ENCODE measurements around the gene ZSCAN2. TPM values are rescaled to one million over a fixed set of nuclear protein-coding genes. Genes with fewer than 3 reads are reported as not detected.

Gene ZSCAN2
- total RNA-seq, 1 donor from 2014 or later: 26.2 TPM

DNA sequence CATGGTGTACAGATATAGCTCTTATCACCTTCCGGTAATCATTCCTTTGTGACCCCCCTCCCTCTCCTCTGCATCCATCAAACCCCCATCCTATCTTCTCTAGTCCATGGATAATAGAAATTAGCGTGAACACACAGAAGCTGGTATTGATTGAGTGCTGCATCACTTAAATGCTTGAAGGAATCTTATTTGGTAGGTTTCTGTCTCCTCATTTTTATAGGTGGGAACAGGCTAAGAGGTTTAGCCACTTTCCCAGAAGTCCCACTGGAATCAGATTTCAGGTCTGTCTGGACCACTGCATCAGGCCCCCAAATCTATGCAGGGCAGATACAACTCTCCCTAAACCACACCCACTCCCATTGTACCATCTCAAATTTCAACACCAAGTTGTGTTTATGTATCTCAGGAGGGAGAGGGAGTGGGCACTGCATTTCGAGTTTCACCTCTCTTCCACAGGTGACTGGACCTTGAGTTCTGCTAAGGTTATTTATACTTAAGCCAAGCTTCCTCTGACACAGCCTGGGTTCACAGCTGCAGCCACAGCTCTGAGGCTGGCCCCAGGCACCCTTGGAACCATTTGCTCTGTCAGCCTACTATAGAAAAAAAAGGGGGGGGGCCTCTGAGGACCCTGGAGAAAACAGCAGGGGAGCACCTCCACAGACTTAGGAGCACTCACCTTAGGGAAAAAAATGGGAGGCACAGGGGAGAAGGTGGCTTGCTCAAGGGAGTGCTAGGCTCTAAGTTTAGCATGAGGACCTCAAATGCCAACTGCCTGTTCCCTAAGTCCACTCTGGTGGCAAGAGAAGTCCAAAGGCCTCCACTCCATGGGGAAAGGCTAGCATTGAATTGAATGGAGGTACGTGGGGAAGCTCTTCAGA, 59.3 kb downstream of the ZSCAN2 start:
- H3K27me3 Mint-ChIP-seq: peaks cover 5% of the 10 kb centered on the region
- H3K27ac Mint-ChIP-seq: no peak overlapping the region
- H3K4me1 Mint-ChIP-seq (ENCODE audit: unreplicated experiment): peaks cover 12% of the 10 kb centered on the region
- TF ChIP-seq, protein P1, sequence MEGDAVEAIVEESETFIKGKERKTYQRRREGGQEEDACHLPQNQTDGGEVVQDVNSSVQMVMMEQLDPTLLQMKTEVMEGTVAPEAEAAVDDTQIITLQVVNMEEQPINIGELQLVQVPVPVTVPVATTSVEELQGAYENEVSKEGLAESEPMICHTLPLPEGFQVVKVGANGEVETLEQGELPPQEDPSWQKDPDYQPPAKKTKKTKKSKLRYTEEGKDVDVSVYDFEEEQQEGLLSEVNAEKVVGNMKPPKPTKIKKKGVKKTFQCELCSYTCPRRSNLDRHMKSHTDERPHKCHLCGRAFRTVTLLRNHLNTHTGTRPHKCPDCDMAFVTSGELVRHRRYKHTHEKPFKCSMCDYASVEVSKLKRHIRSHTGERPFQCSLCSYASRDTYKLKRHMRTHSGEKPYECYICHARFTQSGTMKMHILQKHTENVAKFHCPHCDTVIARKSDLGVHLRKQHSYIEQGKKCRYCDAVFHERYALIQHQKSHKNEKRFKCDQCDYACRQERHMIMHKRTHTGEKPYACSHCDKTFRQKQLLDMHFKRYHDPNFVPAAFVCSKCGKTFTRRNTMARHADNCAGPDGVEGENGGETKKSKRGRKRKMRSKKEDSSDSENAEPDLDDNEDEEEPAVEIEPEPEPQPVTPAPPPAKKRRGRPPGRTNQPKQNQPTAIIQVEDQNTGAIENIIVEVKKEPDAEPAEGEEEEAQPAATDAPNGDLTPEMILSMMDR (conservative IDR thresholded peaks at IDR 0.05): no peak
- peaks cover 3% of the 10 kb centered on the region for H3K36me3 Mint-ChIP-seq
- DNase-seq (ENCODE audit: extremely low spot score, unreplicated experiment): no peak
- no peaks in the 10 kb centered on the region for H3K9me3 Mint-ChIP-seq
- H3K4me3 Mint-ChIP-seq: peak overlapping the region; percentile 60

DNA sequence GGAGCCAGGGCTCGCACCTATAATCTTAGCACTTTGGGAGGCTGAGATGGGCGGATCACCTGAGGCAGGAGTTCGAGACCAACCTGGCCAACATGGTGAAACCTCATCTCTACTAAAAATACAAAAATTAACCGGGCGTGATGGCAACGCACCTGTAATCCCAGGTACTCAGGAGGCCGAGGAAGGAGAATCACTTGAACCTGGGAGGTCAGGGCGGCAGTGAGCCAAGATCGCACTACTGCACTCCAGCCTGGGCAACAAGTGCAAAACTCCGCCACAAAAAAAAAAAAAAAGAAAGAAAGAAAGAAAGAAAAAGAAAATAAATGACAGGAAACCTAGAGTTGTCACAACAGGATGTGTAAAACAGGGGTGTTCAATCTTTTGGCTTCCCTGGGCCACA, 60.2 kb downstream of the ZSCAN2 start:
- peaks cover 5% of the 10 kb centered on the region for H3K27me3 Mint-ChIP-seq
- no peak overlapping the region for H3K27ac Mint-ChIP-seq
- H3K4me1 Mint-ChIP-seq (ENCODE audit: unreplicated experiment): peaks cover 12% of the 10 kb centered on the region
- no peaks in the 10 kb centered on the region for H3K9me3 Mint-ChIP-seq
- no peak for DNase-seq (ENCODE audit: extremely low spot score, unreplicated experiment)
- H3K36me3 Mint-ChIP-seq: peaks cover 7% of the 10 kb centered on the region
- no peak overlapping the region for H3K4me3 Mint-ChIP-seq
- TF ChIP-seq, protein P1 (conservative IDR thresholded peaks at IDR 0.05): no peak

DNA sequence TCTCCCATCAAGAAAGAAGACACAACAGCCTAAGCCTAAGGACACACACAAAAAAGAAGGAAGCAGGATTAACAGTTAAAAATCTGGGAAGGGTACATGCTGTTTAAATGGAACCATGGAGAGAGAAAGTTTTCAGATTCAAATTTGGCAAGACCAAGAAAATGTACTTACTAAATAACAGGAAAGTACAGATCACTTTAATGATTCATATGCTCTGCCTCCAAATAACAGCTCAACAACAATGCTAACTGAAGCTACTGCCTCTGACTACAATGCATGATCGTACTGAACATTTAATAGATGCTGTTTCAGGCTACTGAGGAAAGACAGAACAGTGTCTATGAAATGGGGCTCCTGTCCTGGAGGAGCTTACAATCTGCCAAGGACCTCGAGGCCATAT, 65.6 kb downstream of the ZSCAN2 start:
- TF ChIP-seq, protein P1 (conservative IDR thresholded peaks at IDR 0.05): no peak
- DNase-seq (ENCODE audit: extremely low spot score, unreplicated experiment): no peak
- Mint-ChIP-seq H3K4me1 (ENCODE audit: unreplicated experiment) (no peaks in the 10 kb centered on the region), H3K27ac (no peak overlapping the region), H3K36me3 (peaks cover 23% of the 10 kb centered on the region), H3K9me3 (no peaks in the 10 kb centered on the region), H3K4me3 (no peak overlapping the region), H3K27me3 (no peaks in the 10 kb centered on the region)

DNA sequence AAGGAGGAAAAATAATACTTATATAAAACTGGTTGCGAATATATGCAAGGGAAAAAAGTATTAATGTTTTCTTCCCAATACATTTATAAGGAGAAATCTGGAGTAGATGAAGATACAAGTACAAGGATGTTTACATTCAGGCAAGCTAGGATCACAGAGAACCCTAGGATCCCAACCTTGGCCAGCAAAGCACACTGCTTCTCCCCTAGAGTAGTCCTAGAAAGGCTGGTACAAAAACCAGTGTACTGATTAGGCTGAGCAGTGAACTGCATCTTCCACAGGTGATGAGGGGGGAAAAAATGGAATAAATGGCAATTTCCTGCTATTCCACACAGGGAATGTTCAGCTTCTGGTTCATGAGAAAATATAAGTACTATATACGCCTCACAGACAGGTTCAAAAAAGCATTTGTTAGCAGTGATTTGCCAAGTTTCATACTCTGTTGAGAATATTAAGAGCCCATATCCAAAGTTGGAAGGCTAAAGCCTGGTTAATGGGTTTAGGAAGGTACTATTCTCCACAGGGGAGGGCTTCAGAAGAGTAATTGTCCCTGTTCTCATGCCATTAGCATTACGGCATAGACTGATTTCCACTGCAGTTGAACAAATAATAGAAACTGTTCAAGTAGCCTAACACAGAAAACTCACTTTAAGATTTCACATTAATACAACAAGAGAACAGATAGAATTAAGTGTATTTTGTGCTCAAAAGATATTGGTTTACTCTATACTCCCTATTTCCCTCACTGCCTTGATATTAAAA, 67.6 kb downstream of the ZSCAN2 start:
- no peaks in the 10 kb centered on the region for H3K27me3 Mint-ChIP-seq
- no peaks in the 10 kb centered on the region for H3K4me1 Mint-ChIP-seq (ENCODE audit: unreplicated experiment)
- H3K36me3 Mint-ChIP-seq: peaks cover 29% of the 10 kb centered on the region
- DNase-seq (ENCODE audit: extremely low spot score, unreplicated experiment): no peak
- H3K4me3 Mint-ChIP-seq: no peak overlapping the region
- TF ChIP-seq, protein P1 (conservative IDR thresholded peaks at IDR 0.05): no peak
- H3K9me3 Mint-ChIP-seq: no peaks in the 10 kb centered on the region
- H3K27ac Mint-ChIP-seq: no peak overlapping the region

DNA sequence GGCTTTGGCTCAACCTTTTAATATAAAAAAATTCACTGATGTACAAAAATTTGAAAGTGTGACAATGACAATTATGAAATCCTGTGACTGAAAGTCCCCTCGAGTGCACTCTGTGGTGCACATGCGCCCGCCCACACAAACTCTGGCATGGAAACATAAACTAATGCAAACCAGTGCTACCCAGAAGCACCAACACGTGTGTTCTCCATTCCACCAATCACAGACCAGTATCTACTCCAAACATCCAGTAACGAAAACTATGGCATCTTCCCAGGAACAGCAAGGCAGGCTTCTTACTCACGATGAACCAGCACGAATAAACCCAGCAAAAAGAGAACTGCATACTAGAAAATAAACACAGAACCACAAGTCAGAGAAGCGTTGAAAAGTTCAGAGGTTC, 68.9 kb downstream of the ZSCAN2 start:
- Mint-ChIP-seq H3K9me3 (no peaks in the 10 kb centered on the region), H3K4me3 (no peak overlapping the region), H3K27me3 (no peaks in the 10 kb centered on the region), H3K4me1 (ENCODE audit: unreplicated experiment) (no peaks in the 10 kb centered on the region), H3K27ac (no peak overlapping the region), H3K36me3 (peaks cover 31% of the 10 kb centered on the region)
- no peak for DNase-seq (ENCODE audit: extremely low spot score, unreplicated experiment)
- TF ChIP-seq, protein P1 (conservative IDR thresholded peaks at IDR 0.05): no peak
